Measurements from ENCODE around the gene F10.

F10 gene

GRCh38 chr13:113121183-113121927 is 1.2 kb upstream of the F10 start (continued):
- TF ChIP-seq TSHZ2 (CRISPR knock-in tag; IDR thresholded peaks at IDR 0.05): no peak
- TF ChIP-seq TCF4 (CRISPR knock-in tag; IDR thresholded peaks at IDR 0.05; ENCODE audit: borderline replicate concordance): no peak
- no peak for TF ChIP-seq OSR1 (CRISPR knock-in tag; IDR thresholded peaks at IDR 0.05)
- TF ChIP-seq ZNF8 (CRISPR knock-in tag; IDR thresholded peaks at IDR 0.05): no peak
- no peak for TF ChIP-seq CSRNP3 (CRISPR knock-in tag; IDR thresholded peaks at IDR 0.05)

- no peak for TF ChIP-seq ESRRG (CRISPR knock-in tag; IDR thresholded peaks at IDR 0.05)
- TF ChIP-seq SNAI2 (CRISPR knock-in tag; IDR thresholded peaks at IDR 0.05): no peak
- no peak for TF ChIP-seq TSHZ2 (CRISPR knock-in tag; IDR thresholded peaks at IDR 0.05)
- TF ChIP-seq ARNTL (CRISPR knock-in tag; IDR thresholded peaks at IDR 0.05; ENCODE audit: borderline replicate concordance, low read depth): no peak
- TF ChIP-seq ZNF565 (CRISPR knock-in tag; conservative IDR thresholded peaks at IDR 0.05; ENCODE audit: low read depth): no peak
- TF ChIP-seq CREB5 (CRISPR knock-in tag; IDR thresholded peaks at IDR 0.05; ENCODE audit: low read depth): no peak
- TF ChIP-seq RARB (CRISPR knock-in tag; IDR thresholded peaks at IDR 0.05): no peak
- no peak for TF ChIP-seq CSRNP3 (CRISPR knock-in tag; IDR thresholded peaks at IDR 0.05)
- TF ChIP-seq TCF4 (CRISPR knock-in tag; IDR thresholded peaks at IDR 0.05; ENCODE audit: borderline replicate concordance): no peak
- TF ChIP-seq PATZ1 (CRISPR knock-in tag; IDR thresholded peaks at IDR 0.05; ENCODE audit: borderline replicate concordance): no peak
- no peak for TF ChIP-seq ZFP30 (CRISPR knock-in tag; IDR thresholded peaks at IDR 0.05)
- TF ChIP-seq ZFP3 (CRISPR knock-in tag; IDR thresholded peaks at IDR 0.05): no peak
- TF ChIP-seq PPARA (CRISPR knock-in tag; IDR thresholded peaks at IDR 0.05; ENCODE audit: borderline replicate concordance): no peak
- TF ChIP-seq BACH2 (CRISPR knock-in tag; IDR thresholded peaks at IDR 0.05; ENCODE audit: borderline replicate concordance): no peak
- TF ChIP-seq ISL1 (CRISPR knock-in tag; IDR thresholded peaks at IDR 0.05): no peak
- TF ChIP-seq ZNF8 (CRISPR knock-in tag; IDR thresholded peaks at IDR 0.05): no peak
- no peak for TF ChIP-seq ZNF70 (CRISPR knock-in tag; IDR thresholded peaks at IDR 0.05)
- no peak for TF ChIP-seq OSR1 (CRISPR knock-in tag; IDR thresholded peaks at IDR 0.05)
- TF ChIP-seq CSDC2 (CRISPR knock-in tag; IDR thresholded peaks at IDR 0.05): no peak
- TF ChIP-seq GLIS3 (CRISPR knock-in tag; IDR thresholded peaks at IDR 0.05): no peak
These were observed 599 bp upstream of the F10 start for GRCh38 chr13:113121928-113122471.

More at GRCh38 chr13:113121928-113122471, 599 bp upstream of the F10 start:
- ATAC-seq: no peak; the same call in 2 of the 3 replicates

Measured in SK-N-SH treated with all-trans-retinoic acid at 6 μM for 48 hours (cell line).